ENCODE measurements around the gene SF3B6. TPM values are rescaled to one million over a fixed set of nuclear protein-coding genes. Genes with fewer than 3 reads are reported as not detected.

Gene SF3B6
- total and polyA plus RNA-seq, 11 donors, result 37.4 to 121 (median 58.4) TPM

DNA sequence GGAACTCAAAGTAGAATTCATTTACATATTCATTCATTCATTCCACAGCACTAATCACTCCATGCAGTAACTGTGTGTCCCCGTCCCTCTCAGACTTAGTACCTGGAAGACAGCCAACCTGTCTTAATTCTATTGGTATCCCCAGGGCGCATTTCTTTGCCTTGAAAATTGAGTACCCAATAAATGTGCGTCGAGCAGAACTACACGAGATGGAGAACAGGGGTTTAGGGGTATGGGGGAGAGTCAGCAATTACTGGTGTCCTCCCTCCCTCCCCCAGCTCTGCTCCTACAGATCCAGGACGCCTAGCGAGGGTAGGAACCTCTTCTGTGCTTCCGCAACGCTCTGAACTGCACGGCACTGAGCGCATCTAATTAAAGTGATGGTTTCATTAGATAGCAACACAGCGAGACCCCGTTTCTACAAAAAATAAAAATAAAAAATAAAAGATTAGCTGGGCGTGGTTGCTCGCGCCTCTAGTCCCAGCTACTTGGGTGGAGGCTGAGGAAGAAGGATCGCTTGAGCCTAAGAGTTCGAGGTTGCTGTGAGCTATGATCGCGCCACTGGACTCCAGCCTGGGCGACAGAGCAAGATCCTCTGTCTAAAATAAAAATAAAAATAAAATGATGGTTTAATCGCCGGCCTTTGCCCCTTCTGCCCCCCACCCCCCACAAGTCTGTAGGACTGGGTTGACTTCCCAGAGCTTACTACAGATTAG lies 27.2 kb downstream of the SF3B6 start:
- H3K27ac ChIP-seq, result peak overlapping the region in 1 of 12 donors; percentile 62
- H3K27me3 ChIP-seq, result no peaks in the 10 kb centered on the region
- ATAC-seq (no peak), DNase-seq (no peak)
- H3K36me3 ChIP-seq, result no peaks in the 10 kb centered on the region
- peak overlapping the region; percentile 52 to 89 (median 67) for H3K4me3 ChIP-seq
- intact Hi-C loops (cut with DNase I), result loop anchor here in 3 of 10 donors (5.0 to 10.0 kb wide), 3 partner anchors 33 to 114 kb away; partner anchors contain the start of genes TP53I3 (in 1 of the 3) and UBXN2A (in 1 of the 3)
- peaks cover 0 to 39% (median 19%) of the 10 kb centered on the region in 12 donors for H3K4me1 ChIP-seq
- TF ChIP-seq POLR2A (IDR thresholded peaks at IDR 0.05) (no peak), CTCF (IDR thresholded peaks at IDR 0.05) (no peak)
- H3K9me3 ChIP-seq, result no peaks in the 10 kb centered on the region
- WGBS, 4 donors, result 19 to 31% (median 25%) methylated on average over 23 of the region's 23 CpGs

- intact Hi-C loops (cut with DNase I), result loop anchor here in 5 of 10 donors (1.0 to 10.0 kb wide), 6 partner anchors 29 to 121 kb away; partner anchors contain the start of genes ATAD2B (in 2 of the 5), SF3B6 (in 1 of the 5), TP53I3 (in 1 of the 5) and UBXN2A (in 1 of the 5)
- peak overlapping the region in 2 of 12 donors; percentile 71 for H3K27ac ChIP-seq
- H3K4me1 ChIP-seq, result peaks cover 0 to 39% (median 19%) of the 10 kb centered on the region in 12 donors
- peak overlapping the region in 10 of 12 donors; percentile 65 to 87 (median 75) for H3K4me3 ChIP-seq
- H3K36me3 ChIP-seq, result no peaks in the 10 kb centered on the region
- WGBS, 4 donors, result 40 to 43% (median 40%) methylated on average over 8 of the region's 8 CpGs
- no peak for TF ChIP-seq POLR2A (IDR thresholded peaks at IDR 0.05)
- TF ChIP-seq CTCF (IDR thresholded peaks at IDR 0.05), result no peak
- H3K9me3 ChIP-seq, result no peaks in the 10 kb centered on the region
- H3K27me3 ChIP-seq, result no peaks in the 10 kb centered on the region
- DNase-seq (no peak), ATAC-seq (peak in 1 of 4 donors; percentile 6)
Measured at GRCh38 chr2:24047703-24048033, 28.5 kb downstream of the SF3B6 start.

DNA sequence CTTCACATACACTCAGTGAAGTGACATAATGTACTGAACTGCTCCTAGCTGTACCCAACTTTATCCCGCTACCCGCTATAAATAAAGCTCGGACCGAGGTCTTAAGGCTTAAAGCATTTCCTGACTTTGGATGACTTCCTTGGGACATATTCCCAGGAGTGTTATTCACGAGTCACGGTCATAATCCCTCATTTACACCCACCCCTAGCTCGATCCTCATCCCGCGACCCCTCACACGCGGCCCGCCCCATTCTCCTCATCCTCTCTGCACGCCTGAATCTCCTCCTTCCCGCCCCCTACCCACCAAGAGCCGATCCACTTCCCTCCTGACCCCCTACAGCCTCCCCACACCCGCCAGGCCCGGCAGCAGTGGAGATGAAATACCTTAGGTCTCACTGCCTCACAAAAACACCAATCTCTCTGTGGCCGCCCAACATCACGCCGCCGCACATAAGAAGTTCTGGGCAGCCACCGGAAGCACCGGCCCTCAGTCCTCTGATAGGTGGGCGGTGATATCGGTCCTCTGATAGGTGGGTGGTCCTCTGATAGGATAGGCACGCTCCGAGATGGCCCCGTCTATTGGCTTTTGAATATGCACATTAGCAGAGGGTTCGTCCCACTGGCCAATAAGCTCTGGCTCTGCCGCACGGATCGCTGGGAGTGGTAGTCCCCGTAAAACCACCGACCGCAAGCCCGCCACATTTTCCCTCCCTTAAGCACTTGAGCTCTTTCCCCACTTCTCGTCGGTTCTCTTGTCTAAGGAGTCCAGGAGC lies 29.0 kb downstream of the SF3B6 start, which contains the start of gene WDCP:
TSS of gene WDCP (minus strand) at position 462 of the 773 bp plus-strand sequence. CDS start 7,897 bp downstream, outside the sequence.
- H3K27ac ChIP-seq, result peak within 1 kb of the TSS in 10 of 12 donors; percentile 33 to 79 (median 68)
- ATAC-seq (peak; percentile 99 to 100 (median 100)), DNase-seq (peak; percentile 93 to 97 (median 96))
- no peaks in the 10 kb centered on the region for H3K27me3 ChIP-seq
- intact Hi-C loops (cut with DNase I), result loop anchor here in 5 of 10 donors (1.0 to 10.0 kb wide), 6 partner anchors 30 to 120 kb away; partner anchors contain the start of genes ATAD2B (in 2 of the 5), SF3B6 (in 1 of the 5), TP53I3 (in 1 of the 5) and UBXN2A (in 1 of the 5)
- no peaks in the 10 kb centered on the region for H3K9me3 ChIP-seq
- H3K36me3 ChIP-seq, result no peaks in the 10 kb centered on the region
- WGBS, 4 donors, result 0 to 2% (median 1%) methylated on average over 33 to 38 of the region's 38 CpGs
- peak within 1 kb of the TSS; percentile 52 to 87 (median 73) for H3K4me3 ChIP-seq
- H3K4me1 ChIP-seq, result peaks cover 0 to 39% (median 19%) of the 10 kb centered on the region in 12 donors
- TF ChIP-seq CTCF (IDR thresholded peaks at IDR 0.05) (no peak), POLR2A (IDR thresholded peaks at IDR 0.05) (peak in 1 of 2 donors; percentile 86)
